22Rv1 (cell line): ENCODE data around the gene OOSP1.

Source experiments
- H3K27ac ChIP-seq: fragments of 450-650 bp; 2 replicates; pipeline ENCODE4 v1.5.1; 2017
- ZFX ChIP-seq: fragments of 450-650 bp; IDR thresholded peaks from 2 replicates; pipeline ENCODE4 v1.6.1; 2017; ENCODE audit warnings: antibody characterized with exemption, borderline replicate concordance
- TF ChIP-seq, protein P1 (sequence below): fragments of 450-650 bp; IDR thresholded peaks from 2 replicates; pipeline ENCODE4 v1.5.1; 2017; ENCODE audit warnings: mild to moderate bottlenecking

Gene OOSP1

DNA sequence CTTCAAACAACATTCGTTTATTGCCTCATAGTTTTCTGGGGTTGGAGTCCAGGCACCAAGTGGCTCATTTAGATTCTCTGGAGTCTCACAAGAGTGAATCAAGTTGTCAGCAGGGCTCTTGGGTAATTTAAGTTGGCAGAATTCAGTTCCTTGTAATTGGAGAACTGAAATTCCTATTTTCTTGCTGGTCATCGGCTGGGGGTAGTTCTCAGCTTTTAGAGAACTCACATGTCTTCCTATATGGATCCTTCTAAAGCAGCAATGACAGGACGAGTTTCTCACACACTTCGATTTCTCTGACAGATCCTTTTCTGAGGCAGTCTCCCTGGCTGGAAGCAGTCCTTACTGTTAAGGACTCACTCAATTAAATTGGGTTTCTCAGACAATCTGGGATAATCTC lies 61.5 kb downstream of the OOSP1 start:
- H3K27ac ChIP-seq: no peak overlapping the region
- no peak for TF ChIP-seq ZFX
- TF ChIP-seq, protein P1, sequence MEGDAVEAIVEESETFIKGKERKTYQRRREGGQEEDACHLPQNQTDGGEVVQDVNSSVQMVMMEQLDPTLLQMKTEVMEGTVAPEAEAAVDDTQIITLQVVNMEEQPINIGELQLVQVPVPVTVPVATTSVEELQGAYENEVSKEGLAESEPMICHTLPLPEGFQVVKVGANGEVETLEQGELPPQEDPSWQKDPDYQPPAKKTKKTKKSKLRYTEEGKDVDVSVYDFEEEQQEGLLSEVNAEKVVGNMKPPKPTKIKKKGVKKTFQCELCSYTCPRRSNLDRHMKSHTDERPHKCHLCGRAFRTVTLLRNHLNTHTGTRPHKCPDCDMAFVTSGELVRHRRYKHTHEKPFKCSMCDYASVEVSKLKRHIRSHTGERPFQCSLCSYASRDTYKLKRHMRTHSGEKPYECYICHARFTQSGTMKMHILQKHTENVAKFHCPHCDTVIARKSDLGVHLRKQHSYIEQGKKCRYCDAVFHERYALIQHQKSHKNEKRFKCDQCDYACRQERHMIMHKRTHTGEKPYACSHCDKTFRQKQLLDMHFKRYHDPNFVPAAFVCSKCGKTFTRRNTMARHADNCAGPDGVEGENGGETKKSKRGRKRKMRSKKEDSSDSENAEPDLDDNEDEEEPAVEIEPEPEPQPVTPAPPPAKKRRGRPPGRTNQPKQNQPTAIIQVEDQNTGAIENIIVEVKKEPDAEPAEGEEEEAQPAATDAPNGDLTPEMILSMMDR: no peak

DNA sequence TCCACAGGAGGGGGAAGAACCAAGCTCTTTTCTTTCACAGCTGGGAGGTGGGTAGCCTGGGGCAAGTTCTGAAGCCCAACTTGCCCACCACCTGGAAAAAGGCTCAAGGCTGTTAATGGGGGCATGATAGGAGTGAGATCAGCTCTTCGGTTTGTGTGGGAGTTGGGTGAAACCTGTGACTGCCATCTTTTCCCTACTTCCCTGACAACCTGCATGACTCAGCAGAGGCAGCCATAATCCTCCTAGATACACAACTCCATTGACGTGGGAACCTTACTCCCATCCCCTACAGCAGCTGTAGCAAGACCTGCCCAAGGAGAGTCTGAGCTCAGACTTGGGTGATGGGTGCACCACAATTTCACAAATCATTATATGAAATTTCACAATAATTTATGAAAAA lies 65.5 kb downstream of the OOSP1 start:
- TF ChIP-seq ZFX: no peak
- TF ChIP-seq, protein P1: no peak
- H3K27ac ChIP-seq: no peak overlapping the region

DNA sequence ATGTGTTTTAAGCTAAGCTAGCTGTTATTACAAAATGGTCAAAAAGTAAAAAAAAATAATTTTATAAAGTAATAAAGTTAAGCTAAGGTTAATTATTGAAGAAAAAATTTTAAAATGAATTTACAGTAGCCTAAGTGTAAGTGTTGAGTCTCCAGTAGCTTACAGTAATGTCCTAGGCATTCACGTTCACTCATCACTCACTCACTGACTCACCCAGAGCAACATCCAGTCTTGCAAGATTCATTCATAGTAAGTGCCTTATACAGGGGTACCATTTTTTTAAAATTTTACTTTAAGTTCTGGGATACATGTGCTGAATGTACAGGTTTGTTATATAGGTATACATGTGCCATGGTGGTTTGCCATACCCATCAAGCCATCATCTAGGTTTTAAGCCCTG lies 67.1 kb downstream of the OOSP1 start:
- no peak overlapping the region for H3K27ac ChIP-seq
- TF ChIP-seq ZFX: no peak
